A673 (cell line): Measurements from ENCODE around the gene NR1H3. TPM values are rescaled to one million over a fixed set of nuclear protein-coding genes. Genes with fewer than 3 reads are reported as not detected.
"Not testable (repeated sequence)": the region's sequence is repeated elsewhere in the genome, so short reads cannot be mapped to it uniquely, and the experiment has no call there.

ENCODE experiments used
- Bru-seq: library from RNA; stranded (reverse); fragments of 400-500 nt; gene quantifications from one replicate; lab custom pipeline; 2021; lab: Mats Ljungman, UMichigan
- BruChase-seq, 2 experiments: library from RNA; stranded (reverse); fragments of 400-500 nt; gene quantifications; one replicate each; lab custom pipeline; 2021; lab: Mats Ljungman, UMichigan
- BruUV-seq: library from RNA; stranded (reverse); fragments of 400-500 nt; replicated peaks from 2 replicates; lab custom pipeline; 2021; lab: Mats Ljungman, UMichigan
- CTCF ChIA-PET: fragments of 300-600 bp; sonication (Branson Sonifier 250); formaldehyde crosslinking; loops from one replicate; lab custom pipeline; 2022; ENCODE audit warnings: antibody characterized with exemption; lab: Charles Lee
- POLR2A ChIA-PET: fragments of 300-600 bp; sonication (Branson Sonifier 250); formaldehyde crosslinking; loops from one replicate; lab custom pipeline; 2022; ENCODE audit warnings: antibody characterized with exemption; ENCODE audit not compliant: low non-redundant PET; lab: Charles Lee
- DNase-seq: peaks from one replicate; pipeline ENCODE4 v3.0.0-alpha.2; 2015; ENCODE audit warnings: low spot score
- H3K27ac ChIP-seq: fragments of 200-600 bp; sonication (generic); 2 replicates; pipeline ENCODE4 v1.5.1; 2016; ENCODE audit warnings: mixed run types, low read depth, mild to moderate bottlenecking, mixed read lengths, antibody characterized with exemption, low read length; ENCODE audit not compliant: poor library complexity, severe bottlenecking
- H3K27me3 ChIP-seq: fragments of 200-600 bp; sonication (generic); replicated peaks from 2 replicates; pipeline ENCODE4 v1.6.1; 2017; ENCODE audit warnings: mixed run types, low read depth, mild to moderate bottlenecking, mixed read lengths, antibody characterized with exemption, low read length; ENCODE audit not compliant: insufficient read depth, poor library complexity
- H3K36me3 ChIP-seq: fragments of 200-600 bp; sonication (generic); 2 replicates; pipeline ENCODE4 v1.6.1; 2016; ENCODE audit warnings: mixed run types, mild to moderate bottlenecking, mixed read lengths, antibody characterized with exemption, low read length; ENCODE audit not compliant: insufficient read depth, poor library complexity, severe bottlenecking
- H3K4me1 ChIP-seq: fragments of 200-600 bp; sonication (generic); 2 replicates; pipeline ENCODE4 v1.6.1; 2017; ENCODE audit warnings: mixed run types, mild to moderate bottlenecking, mixed read lengths, antibody characterized with exemption, low read length; ENCODE audit not compliant: insufficient read depth, poor library complexity, severe bottlenecking
- H3K4me3 ChIP-seq: fragments of 200-600 bp; sonication (generic); 2 replicates; pipeline ENCODE4 v1.5.1; 2016; ENCODE audit warnings: low read depth, mixed run types, mild to moderate bottlenecking, mixed read lengths, low read length; ENCODE audit not compliant: poor library complexity, severe bottlenecking
- H3K9me3 ChIP-seq: fragments of 200-600 bp; sonication (generic); 2 replicates; pipeline ENCODE4 v1.6.1; 2016; ENCODE audit warnings: mixed run types, low read depth, mild to moderate bottlenecking, mixed read lengths, antibody characterized with exemption, low read length; ENCODE audit not compliant: poor library complexity, severe bottlenecking
- CTCF ChIP-seq: fragments of 300-800, 200-600 bp; sonication (generic); conservative IDR thresholded peaks from 2 replicates; pipeline ENCODE4 v1.5.1; 2017; ENCODE audit warnings: low read depth, mild to moderate bottlenecking, antibody characterized with exemption, low read length, moderate library complexity, mixed read lengths
- EZH2 ChIP-seq: fragments of 200-600 bp; sonication (generic); IDR thresholded peaks from 2 replicates; pipeline ENCODE4 v1.6.1; 2017; ENCODE audit warnings: borderline replicate concordance, low read depth, mild to moderate bottlenecking, mixed read lengths, antibody characterized with exemption, low read length; ENCODE audit not compliant: poor library complexity, severe bottlenecking
- intact Hi-C: fragments of 100-400 bp; cut with micrococcal nuclease; formaldehyde crosslinking; loops from one replicate; pipeline ENCODE4 v1.10.0; 2022; ENCODE audit not compliant: unreplicated experiment
- long read RNA-seq: library from polyadenylated mRNA; stranded (forward); transcript quantifications from one replicate; pipeline ENCODE4 v2.0.0, GENCODE V29; 2022
- total RNA-seq: library from RNA; stranded (reverse); gene quantifications from 2 replicates; pipeline ENCODE4 v1.2.3, GENCODE V29; 2021

NR1H3 gene
- total RNA-seq (14.5 and 19.5 TPM in 2 replicates), Bru-seq, nascent RNA (percentile 61 among the genes with signal in this experiment), BruChase-seq, experiment 1, labeled RNA remaining after a 2-hour chase (percentile 55 among the genes with signal in this experiment), BruChase-seq, experiment 2, labeled RNA remaining after a 6-hour chase (percentile 61 among the genes with signal in this experiment)
- long read RNA-seq, partial matches to known transcripts = 1 of 22 reads
- long read RNA-seq, other reads (novel, unspliced or antisense) = 13 of 22 reads

- H3K4me3 ChIP-seq = no peak within 1 kb of the TSS
- H3K9me3 ChIP-seq = no peaks in the 10 kb centered on the region
- H3K36me3 ChIP-seq = no peaks in the 10 kb centered on the region
- no TSS peak for BruUV-seq
- POLR2A ChIA-PET = no interaction called here
- CTCF ChIA-PET = interaction anchor here (1.0 kb wide), 1 partner anchor 97 kb away, joined by 3 read pairs; no protein-coding TSS in a partner anchor
- intact Hi-C loops = loop anchor here (2.0 kb wide), 2 partner anchors 81 to 97 kb away; partner anchors contain the start of gene ARFGAP2
- DNase-seq = peak; percentile 77
- H3K27me3 ChIP-seq = no peaks in the 10 kb centered on the region
- peak within 1 kb of the TSS; percentile 45 for H3K27ac ChIP-seq
- peak; percentile 71 for TF ChIP-seq CTCF
- no peak for TF ChIP-seq EZH2
- H3K4me1 ChIP-seq = peaks cover 26% of the 10 kb centered on the region
These were observed at the start of gene NR1H3 for GRCh38 chr11:47257517-47258316. NR1H3 (plus strand) TSS chr11:47257996; CDS start chr11:47259217, 1,221 bp downstream.

GRCh38 chr11:47208008-47208552, 49.7 kb upstream of the NR1H3 start:
- CTCF ChIA-PET = interaction anchor here (0.7 kb wide), 1 partner anchor 295 kb away, joined by 3 read pairs; no protein-coding TSS in a partner anchor
- DNase-seq, H3K9me3 ChIP-seq, H3K36me3 ChIP-seq, H3K27ac ChIP-seq, H3K4me1 ChIP-seq, POLR2A ChIA-PET, intact Hi-C loops, H3K4me3 ChIP-seq, BruUV-seq, H3K27me3 ChIP-seq: not testable (repeated sequence)

- intact Hi-C loops = no loop called here
- peaks cover 3% of the 10 kb centered on the region for H3K9me3 ChIP-seq
- H3K4me3 ChIP-seq = no peak overlapping the region
- TF ChIP-seq CTCF = no peak
- DNase-seq = no peak
- ChIA-PET POLR2A (no interaction called here), CTCF (no interaction called here)
- peaks cover under 1% of the 10 kb centered on the region for H3K4me1 ChIP-seq
- no TSS peak for BruUV-seq
- no peaks in the 10 kb centered on the region for H3K36me3 ChIP-seq
- H3K27me3 ChIP-seq = no peaks in the 10 kb centered on the region
- no peak overlapping the region for H3K27ac ChIP-seq
These were observed 49.2 kb upstream of the NR1H3 start for GRCh38 chr11:47208628-47209027.
